Activated T-cell treated with anti-CD3 and anti-CD28 coated beads for 24 hours (primary cell): Measurements from ENCODE around the gene AADAC.
"Not testable (repeated sequence)": the region's sequence is repeated elsewhere in the genome, so short reads cannot be mapped to it uniquely, and the experiment has no call there.

Experiments
- DNase-seq: peaks from one replicate; pipeline ENCODE4 v3.0.0-alpha.2; 2020; ENCODE audit warnings: low read depth

AADAC gene

GRCh38 chr3:151798466-151798865 lies 15.4 kb upstream of the AADAC start:
- no peak for DNase-seq

GRCh38 chr3:151800431-151800830 lies 13.5 kb upstream of the AADAC start:
- DNase-seq, result no peak

DNA sequence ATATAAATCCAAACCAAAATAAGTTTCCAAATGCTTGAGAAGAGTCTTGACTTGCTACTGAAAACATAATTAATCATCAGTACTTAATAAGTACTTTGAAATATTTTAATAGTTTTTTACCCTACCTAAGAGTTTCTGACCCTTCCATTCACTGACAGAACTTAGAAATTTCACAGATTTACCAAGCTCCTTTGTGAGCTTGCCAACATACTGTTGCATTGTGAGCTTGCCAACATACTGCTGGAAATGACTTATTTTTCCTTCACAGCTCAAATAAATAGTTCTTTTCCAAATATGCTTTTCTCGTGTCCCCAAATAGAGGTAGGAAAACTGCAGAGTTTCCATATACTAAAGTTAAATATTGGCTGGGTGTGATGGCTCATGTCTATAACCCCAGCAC lies 9.6 kb upstream of the AADAC start:
- no peak for DNase-seq

DNA sequence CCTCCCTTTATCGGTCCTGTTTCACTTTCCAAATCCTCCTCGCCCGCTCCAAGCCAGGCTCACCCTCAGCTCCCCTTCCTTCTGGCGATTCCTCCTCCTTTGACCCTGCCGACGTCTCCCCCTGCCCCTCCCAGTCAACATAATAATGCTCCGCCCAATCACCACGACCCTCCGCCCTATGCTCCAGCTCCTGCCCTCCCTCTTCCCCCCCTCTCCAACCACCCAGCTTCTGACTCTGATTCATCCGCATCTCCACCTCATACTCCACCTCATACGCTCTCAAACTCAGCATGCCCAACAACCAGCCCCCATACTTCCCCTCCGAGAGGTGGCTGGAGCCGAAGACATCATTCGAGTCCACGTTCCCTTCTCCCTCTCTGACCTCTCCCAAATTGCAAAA lies 7.1 kb upstream of the AADAC start:
- DNase-seq, result no peak

GRCh38 chr3:151808926-151809325 lies 5.0 kb upstream of the AADAC start:
- DNase-seq, result not testable (repeated sequence)

DNA sequence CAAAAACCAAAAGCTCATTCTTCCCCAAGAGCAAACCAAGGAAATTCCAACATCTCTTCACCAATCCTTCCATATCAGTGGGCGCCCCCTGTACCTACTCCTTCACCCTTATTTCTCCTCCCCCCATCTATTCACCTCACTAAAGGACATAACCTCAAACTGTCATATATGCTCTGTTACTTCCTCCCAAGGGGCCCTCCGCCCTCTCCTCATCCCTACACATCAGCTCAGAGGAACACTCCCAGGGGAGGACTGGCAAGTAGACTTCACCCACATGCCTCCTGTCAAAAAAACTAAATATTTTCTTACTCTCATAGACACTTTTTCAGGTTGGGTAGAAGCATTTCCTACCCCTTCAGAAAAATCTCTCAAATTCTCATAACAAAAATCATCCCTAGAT lies 2.4 kb upstream of the AADAC start:
- no peak for DNase-seq

DNA sequence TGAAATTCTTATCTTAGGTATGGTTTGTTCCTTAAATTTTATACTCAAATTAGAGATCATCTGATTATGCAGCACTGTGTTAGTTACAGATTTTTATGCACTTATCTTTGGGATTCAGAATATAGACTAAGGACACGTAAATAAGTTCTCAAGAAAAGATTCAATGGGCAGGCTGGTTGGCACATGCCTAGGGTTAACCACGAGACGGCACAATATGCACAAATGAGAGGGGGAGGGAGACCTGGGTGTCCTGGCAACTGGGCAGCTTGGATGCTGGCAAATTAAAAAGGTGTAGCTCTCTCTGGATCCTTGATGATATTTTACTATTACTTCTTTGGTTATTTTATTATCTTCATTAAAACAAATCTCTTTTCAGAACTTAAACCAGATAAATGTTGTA lies 672 bp downstream of the AADAC start:
- DNase-seq, result no peak

- DNase-seq, result no peak
Measured at GRCh38 chr3:151816091-151816604, 2.2 kb downstream of the AADAC start.

GRCh38 chr3:151817473-151817872 lies 3.6 kb downstream of the AADAC start:
- no peak for DNase-seq

DNA sequence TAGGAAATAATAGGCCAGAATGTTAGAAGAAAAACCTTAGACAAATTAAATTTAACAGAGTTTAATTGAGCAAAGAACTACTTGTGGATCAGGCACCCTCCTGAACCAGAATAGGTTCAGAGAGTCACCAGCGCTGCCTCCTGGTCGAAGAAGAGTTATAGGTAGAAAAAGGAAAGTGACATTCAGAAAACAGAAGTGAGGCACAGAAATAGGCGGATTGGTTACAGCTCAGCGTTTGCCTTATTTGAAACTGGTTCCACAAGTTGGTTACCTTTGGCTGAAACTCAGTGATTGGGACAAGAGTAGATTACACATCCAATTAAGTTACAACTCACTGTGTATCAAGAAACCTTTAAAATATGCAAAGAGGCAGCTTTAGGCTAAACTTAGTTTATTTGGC lies 4.4 kb downstream of the AADAC start:
- DNase-seq, result no peak

DNA sequence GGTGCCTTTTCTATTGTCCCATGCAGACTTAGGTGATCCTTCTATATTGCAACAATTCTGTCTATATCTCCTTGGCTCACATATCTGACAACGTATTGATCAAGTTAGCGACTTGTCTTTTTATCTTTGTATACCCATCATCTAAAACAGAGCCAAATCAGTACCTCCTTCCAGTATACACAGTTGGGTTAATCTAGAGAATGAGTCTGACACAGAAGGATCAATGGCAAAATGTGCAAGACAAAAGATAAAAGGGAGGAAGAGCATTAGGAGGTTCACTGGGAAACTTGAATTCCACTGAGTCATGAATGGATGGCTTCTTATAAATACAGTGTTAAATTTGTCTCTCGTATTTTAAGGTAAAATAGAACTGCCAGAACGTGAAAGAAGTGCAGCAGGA lies 6.0 kb downstream of the AADAC start:
- no peak for DNase-seq

GRCh38 chr3:151827816-151828215 lies 13.9 kb downstream of the AADAC start:
- no peak for DNase-seq

GRCh38 chr3:151835751-151836525 lies 22.0 kb downstream of the AADAC start:
- no peak for DNase-seq

GRCh38 chr3:151837057-151837456 lies 23.1 kb downstream of the AADAC start:
- no peak for DNase-seq

DNA sequence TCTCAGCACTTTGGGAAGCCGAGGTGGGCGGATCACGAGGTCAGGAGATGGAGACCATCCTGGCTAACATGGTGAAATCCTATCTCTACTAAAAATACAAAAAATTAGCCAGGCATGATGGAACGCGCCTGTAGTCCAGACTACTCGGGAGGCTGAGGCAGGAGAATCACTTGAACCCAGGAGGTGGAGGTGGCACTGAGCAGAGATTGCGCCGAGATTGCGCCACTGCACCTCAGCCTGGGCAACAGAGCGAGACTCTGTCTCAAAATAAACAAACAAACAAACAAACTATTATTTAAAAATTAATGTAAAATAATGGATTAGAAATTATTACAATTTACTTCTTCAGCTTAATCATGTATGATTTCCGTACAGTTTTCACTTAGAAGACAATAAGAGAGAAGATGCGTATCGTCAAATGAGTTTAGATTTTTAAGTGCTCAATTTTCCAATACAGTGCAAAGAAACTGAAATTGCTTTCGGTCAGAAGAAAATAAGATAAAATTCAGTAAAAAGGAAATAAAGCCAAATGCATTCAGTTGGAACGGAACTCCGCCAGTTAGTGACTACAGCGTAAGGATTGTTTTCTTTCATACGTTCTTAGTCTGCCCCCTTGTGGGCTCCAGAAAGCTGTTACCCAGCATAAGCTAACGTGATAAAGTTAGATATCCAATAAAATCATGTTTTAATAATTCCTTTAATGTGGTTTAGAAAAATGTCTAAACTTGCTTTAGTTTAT lies 24.8 kb downstream of the AADAC start:
- no peak for DNase-seq

GRCh38 chr3:151839313-151839631 lies 25.4 kb downstream of the AADAC start:
- no peak for DNase-seq

- DNase-seq, result no peak
Measured at GRCh38 chr3:151841801-151842200, 27.9 kb downstream of the AADAC start.

DNA sequence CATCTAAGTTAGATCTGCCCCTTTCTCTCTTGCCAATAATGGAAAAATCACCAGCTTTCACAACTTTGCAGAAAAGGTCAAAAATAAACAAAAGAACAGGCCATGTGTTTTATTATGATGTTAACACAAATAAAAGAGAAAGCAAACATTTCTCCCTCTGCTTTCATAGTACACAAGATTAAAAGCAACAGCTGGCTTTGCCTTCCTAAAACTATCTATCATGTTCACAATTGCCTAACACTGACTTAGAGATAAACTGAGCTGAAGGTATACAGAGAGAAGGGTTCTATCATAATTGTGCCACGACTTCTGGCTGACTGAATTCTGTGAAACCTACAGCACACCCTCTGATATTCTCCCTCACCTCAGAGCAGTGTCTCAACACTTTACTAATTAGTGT lies 29.4 kb downstream of the AADAC start:
- no peak for DNase-seq

- DNase-seq, result no peak
Measured at GRCh38 chr3:151845306-151845905, 31.5 kb downstream of the AADAC start.

GRCh38 chr3:151850065-151850464 lies 36.1 kb downstream of the AADAC start:
- DNase-seq, result not testable (repeated sequence)

DNA sequence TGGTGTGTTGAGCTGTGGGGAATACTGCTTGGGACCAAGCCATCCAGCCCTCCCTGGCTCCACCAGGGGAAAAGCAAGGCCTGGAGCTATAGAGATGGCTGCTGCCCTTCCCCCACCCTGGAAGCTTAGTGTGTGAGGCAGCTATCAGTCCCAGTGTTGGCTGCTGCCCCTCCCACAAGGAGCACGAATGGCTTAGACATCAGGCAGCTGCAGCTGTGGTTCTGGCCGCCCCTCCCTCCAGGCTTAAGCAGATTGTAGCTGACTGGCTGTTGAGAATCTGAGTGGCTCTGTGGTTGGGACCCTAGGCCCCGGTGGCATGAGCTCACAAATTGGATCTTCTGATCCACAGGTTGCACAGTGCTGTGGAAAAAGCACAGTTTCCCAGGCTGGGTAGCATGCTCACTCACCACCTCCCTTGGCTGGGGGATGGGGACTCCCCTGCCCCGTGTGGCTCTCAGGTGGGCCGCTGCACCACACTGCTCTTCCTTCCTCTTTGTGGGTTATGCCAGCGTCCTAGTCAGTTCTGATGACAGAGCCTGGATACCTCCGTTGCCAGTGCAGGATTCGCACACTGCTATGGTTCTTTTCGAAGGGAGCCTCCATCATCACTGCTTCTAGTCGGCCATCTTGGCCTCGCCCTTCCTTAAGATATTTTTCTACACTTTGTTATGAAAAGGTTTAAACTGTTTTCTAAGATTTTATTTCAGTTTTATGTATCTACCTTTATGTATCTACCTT lies 38.3 kb downstream of the AADAC start:
- no peak for DNase-seq

DNA sequence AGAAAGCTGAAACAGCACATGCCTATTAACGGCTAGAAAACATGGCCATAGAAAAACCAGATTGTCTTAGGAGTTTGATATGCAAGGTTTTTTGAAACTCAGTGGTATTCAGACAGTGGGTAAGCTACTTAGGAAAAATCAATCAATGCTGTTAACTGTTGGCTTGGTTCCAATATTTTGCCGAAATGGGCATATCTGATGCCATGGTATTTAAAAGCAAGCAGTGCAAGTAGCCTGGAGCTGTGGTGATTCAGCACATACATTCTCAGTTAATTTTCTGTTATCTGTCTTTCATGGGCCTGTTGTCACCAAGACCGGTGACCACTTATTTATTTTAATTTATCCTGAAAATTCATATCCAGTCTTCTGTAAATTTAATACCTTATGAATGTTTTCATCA lies 42.2 kb downstream of the AADAC start:
- no peak for DNase-seq

DNA sequence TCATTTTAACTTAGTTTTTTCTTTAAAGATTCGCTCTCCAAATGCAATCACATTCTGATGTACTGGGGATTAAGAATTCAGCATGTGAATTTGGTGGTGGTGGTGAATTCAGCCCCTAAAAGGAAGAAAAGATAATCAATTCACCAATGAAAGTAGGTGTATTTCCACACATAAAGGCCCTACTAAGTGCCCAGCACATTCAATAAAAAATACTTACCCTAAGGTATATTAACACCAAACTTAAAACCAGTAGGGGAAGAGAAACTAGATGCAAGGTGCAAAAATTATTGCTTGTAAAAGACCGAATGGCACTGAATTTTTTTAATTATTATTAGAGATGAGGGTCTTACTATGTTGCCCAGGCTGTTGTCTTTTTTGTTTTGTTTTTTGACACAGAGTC lies 42.7 kb downstream of the AADAC start:
- DNase-seq, result no peak
